C4-2B (cell line): Measurements from ENCODE around the gene INSYN1.

Experiments used
- H3K27ac ChIP-seq: fragments of 450-650 bp; 2 replicates; pipeline ENCODE4 v1.5.1; 2017
- CTCF ChIP-seq: fragments of 450-650 bp; conservative IDR thresholded peaks from 2 replicates; pipeline ENCODE4 v1.5.1; 2017; ENCODE audit warnings: mild to moderate bottlenecking
- ZFX ChIP-seq: fragments of 450-650 bp; IDR thresholded peaks from 2 replicates; pipeline ENCODE4 v1.6.1; 2017

INSYN1 gene

GRCh38 chr15:73699249-73700040 is 53.7 kb downstream of the INSYN1 start:
- no peak for TF ChIP-seq ZFX
- TF ChIP-seq CTCF, result no peak

GRCh38 chr15:73697033-73697467 is 56.1 kb downstream of the INSYN1 start:
- peak overlapping the region; percentile 4; the same call in 1 of the 2 replicates for H3K27ac ChIP-seq
- no peak for TF ChIP-seq CTCF
- no peak for TF ChIP-seq ZFX

More at GRCh38 chr15:73699249-73700040, 53.7 kb downstream of the INSYN1 start:
- H3K27ac ChIP-seq, result no peak overlapping the region

GRCh38 chr15:73696641-73697001 is 56.5 kb downstream of the INSYN1 start:
- peak overlapping the region; percentile 4; the same call in 1 of the 2 replicates for H3K27ac ChIP-seq
- TF ChIP-seq CTCF, result no peak
- TF ChIP-seq ZFX, result no peak

- H3K27ac ChIP-seq, result no peak overlapping the region
Observed at GRCh38 chr15:73695773-73696640, 57.1 kb downstream of the INSYN1 start.

GRCh38 chr15:73694419-73694818 is 58.7 kb downstream of the INSYN1 start:
- H3K27ac ChIP-seq, result no peak overlapping the region
- TF ChIP-seq ZFX (no peak), CTCF (no peak)

More at GRCh38 chr15:73695773-73696640, 57.1 kb downstream of the INSYN1 start:
- no peak for TF ChIP-seq CTCF
- no peak for TF ChIP-seq ZFX

GRCh38 chr15:73691396-73691795 is 61.8 kb downstream of the INSYN1 start:
- TF ChIP-seq ZFX, result no peak
- TF ChIP-seq CTCF, result no peak
- H3K27ac ChIP-seq, result no peak overlapping the region

GRCh38 chr15:73688455-73688854 is 64.7 kb downstream of the INSYN1 start:
- no peak overlapping the region for H3K27ac ChIP-seq
- TF ChIP-seq CTCF (no peak), ZFX (no peak)
